RKO (cell line): Measurements from ENCODE around the gene DSG2.

Experiments
- DNase-seq: peaks from one replicate; pipeline ENCODE4 v3.0.0-alpha.2; 2016; ENCODE audit warnings: low spot score

Gene DSG2

GRCh38 chr18:31590570-31590969, 92.6 kb downstream of the DSG2 start:
- DNase-seq: no peak

GRCh38 chr18:31591113-31591512, 93.1 kb downstream of the DSG2 start:
- no peak for DNase-seq

- DNase-seq: no peak
Observed at GRCh38 chr18:31591628-31592027, 93.7 kb downstream of the DSG2 start, which contains the start of gene TTR. Gene TTR (plus strand): TSS chr18:31591877. CDS start chr18:31591903, 26 bp downstream.

GRCh38 chr18:31592506-31593157, 94.7 kb downstream of the DSG2 start:
- DNase-seq: no peak

- no peak for DNase-seq
Observed at GRCh38 chr18:31595121-31595771, 97.3 kb downstream of the DSG2 start.

GRCh38 chr18:31596081-31596872, 98.3 kb downstream of the DSG2 start:
- no peak for DNase-seq

- no peak for DNase-seq
Observed at GRCh38 chr18:31598021-31598805, 100.2 kb downstream of the DSG2 start.
